SIG-M5 treated with dmso at 0.1 percent for 504 hours (cell line): ENCODE measurements around the gene ZNF530.

Source experiments
- DNase-seq: peaks from one replicate; lab custom pipeline; 2025; ENCODE audit not compliant: unreplicated experiment; lab: John Stamatoyannopoulos, UW

Gene ZNF530

DNA sequence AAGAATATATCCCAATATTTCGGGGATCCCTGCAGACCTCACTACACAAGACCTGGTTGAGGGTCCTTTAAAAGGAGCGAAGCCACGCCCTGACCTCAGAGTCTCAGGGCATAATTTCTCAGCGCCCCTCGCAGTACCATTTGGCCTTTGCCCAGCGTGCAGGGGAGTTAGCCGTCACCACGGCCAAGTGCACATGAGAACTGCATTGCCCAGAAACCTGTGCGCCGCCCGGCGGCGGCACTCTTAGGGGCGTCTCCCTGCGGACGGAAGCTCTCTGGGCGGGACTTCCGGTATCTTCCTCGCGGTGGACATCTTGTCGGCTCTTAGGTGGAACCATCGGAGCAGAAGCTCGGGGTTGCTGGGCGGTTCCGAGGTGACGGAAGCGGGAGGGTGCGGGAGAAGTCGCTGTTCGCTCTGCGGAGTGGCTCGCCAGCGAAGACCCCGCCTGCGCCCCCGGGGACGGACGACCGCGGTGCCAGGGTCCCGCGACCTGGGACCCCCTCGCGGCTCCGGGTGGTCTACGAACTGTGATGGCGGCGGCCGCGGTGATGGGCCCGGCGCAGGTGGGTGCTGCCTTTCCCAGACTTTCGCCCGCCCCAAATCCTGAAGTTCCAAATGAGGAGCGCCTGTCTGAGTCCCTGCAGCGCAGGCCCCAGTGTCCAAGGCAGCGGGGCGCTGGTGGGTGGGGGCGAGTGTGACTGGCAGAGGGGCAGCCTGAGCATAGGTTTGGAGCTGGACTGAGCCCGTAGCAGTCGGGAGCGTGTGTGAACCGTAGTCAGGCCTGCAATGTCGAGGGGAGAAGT is 14.5 kb downstream of the ZNF530 start, which contains the start of gene ZNF134:
ZNF134 (plus strand) TSS at position 302 of the 803 bp plus-strand sequence. CDS start 5,227 bp downstream, outside the sequence.
- DNase-seq: peak; percentile 82

DNA sequence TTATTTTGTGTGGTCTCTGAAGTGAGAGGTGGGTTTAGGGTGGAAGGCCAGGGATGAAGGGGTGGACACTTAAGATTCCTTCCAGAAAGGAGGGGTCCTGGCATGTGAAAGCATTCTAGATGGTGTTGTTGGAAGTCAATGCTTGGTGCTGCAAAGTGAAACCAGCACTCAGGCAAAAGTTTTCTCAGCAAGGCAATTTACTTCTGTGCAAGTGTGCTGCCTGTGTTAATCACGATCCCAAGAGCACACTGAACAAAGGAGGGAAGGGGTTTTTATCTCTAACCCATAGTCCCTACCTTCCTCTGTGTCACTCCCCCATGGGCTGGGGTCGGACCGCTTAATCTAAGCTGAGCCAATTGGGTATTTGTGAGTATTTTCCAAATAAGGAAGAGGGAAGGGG is 15.7 kb downstream of the ZNF530 start:
- no peak for DNase-seq

DNA sequence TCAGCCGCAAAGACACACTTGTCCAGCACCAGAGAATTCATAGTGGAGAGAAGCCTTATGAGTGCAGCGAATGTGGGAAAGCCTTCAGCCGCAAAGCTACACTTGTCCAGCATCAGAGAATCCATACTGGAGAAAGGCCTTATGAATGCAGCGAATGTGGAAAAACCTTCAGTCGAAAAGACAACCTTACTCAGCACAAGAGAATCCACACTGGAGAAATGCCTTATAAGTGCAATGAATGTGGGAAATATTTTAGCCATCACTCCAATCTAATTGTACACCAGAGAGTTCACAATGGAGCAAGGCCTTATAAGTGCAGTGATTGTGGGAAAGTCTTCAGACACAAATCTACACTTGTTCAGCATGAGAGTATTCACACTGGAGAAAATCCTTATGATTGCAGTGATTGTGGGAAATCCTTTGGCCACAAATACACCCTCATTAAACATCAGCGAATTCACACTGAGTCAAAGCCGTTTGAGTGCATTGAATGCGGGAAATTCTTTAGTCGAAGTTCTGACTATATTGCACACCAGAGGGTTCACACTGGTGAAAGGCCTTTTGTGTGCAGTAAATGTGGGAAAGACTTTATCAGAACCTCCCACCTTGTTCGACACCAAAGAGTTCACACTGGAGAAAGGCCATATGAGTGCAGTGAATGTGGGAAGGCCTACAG is 21.1 kb downstream of the ZNF530 start:
- DNase-seq: no peak

DNA sequence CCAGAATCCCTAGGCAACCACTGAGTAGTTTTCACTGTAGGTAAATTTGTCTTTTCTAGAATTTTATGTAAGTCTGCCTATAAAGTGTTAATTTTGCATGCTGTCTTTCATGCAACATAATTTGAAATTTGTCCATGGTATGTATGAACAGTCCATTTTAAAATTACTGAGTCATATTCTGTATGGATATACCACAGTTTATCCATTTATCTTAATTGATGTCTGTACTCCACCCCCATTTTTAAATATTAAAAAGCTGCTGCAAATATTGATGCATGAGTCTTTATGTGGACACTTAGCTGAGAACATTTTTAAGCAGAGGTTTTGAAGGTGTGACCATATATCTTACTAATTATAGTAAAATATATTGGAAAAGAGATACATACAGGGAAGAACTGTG is 23.4 kb downstream of the ZNF530 start:
- DNase-seq: no peak

DNA sequence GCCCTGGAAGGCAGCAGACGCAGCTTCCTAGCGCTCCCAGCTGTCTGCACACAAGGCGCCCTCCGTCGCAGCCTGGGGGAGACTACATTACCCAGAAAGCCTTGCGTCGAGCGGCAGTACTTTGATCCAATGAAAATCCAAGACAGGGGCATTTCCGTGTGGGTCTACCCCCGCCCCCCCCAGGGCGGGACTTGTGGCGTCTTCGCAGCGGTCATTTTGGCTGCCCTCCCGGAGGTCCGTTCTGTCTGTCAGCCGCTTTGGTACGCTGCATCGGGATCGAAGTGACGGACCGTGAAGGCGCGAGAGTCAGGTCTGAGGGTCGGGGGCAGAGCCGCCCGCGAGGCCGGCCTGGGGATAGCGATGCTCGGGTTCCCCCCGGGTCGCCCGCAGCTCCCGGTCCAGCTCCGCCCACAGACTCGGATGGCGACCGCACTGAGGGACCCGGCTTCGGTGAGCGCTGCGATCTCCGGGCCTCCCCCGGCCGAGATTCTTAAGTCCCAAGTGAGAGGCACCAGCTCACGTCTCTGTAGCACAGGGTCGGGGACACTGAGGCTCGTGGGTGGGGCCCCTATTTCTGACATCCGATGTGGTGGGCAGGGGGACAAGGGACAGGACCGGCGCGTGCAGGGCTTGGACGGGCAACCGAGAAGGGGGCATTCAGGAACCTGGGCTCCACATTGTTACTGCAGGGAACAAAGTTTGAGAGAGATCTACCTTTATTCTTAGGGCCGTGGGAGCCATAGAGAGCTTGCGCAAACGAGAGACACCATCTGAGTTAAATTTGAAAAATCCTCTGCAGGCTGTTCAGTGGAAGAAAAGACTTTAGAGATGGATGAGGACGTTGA is 33.5 kb downstream of the ZNF530 start, which contains the start of gene ZNF211:
ZNF211 (plus strand) TSS at position 182 of the 845 bp plus-strand sequence; CDS start at position 361, 179 bp downstream.
- DNase-seq: peak; percentile 91

DNA sequence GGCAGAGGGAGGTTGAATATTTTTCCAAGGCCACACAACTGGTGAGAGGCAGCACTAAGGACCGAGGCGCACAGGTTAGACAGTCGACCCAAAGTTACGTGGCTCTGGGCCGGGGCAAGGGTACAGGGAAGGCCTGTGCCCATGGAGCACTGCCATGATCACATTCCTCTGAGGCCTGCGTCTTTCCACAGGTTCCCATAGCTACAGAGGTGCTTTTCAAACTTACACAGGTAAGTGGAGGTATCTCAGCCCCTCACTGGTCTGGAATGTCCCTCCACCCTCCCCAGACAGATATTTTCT is 34.1 kb downstream of the ZNF530 start:
- no peak for DNase-seq

DNA sequence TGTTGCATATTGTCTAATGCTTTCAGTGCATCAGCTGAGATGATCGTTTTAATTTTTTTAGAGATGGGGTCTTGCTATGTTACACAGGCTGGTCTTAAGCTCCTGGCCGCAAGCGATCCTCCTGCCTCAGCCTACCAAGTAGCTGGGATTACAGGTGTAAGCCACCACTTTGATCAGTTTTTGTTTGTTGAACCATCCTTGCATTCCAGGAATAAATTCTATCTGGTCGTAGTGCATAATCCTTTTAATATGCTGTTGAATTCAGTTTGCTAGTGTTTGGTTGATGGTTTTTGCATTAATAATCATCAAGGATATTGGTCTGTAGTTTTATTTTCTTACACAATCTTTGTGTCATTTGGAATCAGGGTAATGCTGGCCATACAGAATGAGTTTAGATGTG is 37.7 kb downstream of the ZNF530 start:
- DNase-seq: no peak

DNA sequence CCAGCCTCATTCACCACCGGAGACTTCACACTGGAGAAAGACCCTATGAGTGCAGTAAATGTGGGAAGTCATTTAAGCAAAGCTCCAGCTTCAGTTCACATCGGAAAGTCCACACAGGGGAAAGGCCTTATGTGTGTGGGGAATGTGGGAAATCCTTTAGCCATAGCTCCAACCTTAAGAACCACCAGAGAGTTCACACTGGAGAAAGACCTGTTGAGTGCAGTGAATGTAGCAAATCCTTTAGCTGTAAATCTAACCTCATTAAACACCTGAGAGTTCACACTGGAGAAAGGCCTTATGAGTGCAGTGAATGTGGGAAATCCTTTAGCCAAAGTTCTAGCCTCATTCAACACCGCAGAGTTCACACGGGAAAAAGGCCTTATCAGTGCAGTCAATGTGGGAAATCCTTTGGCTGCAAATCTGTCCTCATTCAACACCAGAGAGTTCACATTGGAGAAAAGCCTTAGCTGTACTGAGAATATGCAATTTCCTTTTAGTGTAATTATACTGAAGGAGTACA is 42.1 kb downstream of the ZNF530 start:
- DNase-seq: no peak

DNA sequence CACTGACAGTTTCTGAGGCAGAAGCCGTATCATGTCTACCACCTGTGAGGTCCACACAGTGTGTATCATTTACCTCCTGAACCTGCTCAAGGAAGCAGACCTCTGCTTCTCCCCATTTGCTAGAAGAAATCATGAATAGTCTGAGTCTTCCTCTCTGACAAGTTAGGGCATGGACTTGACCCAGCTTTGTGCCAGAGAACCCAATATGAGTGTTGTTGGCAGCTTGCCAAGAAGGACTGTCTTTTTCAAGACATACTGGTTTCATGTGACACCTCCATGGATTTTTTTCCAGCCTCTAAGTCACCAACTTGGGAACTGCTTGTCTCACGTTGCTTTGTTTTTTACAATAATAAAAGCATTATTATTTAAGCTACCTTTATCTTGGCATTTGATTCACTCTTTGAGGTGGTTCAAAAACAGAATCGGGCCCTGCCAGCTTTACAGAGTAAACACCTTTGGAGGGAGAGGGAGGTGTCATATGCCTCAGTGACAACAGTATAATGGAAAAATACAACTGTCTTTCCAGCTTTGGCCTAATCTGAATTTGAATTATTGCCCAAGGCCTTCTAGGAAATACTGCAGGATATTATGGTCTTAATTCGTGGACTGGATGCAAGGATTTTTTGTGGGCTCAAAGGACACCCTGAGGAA is 42.8 kb downstream of the ZNF530 start:
- DNase-seq: no peak

DNA sequence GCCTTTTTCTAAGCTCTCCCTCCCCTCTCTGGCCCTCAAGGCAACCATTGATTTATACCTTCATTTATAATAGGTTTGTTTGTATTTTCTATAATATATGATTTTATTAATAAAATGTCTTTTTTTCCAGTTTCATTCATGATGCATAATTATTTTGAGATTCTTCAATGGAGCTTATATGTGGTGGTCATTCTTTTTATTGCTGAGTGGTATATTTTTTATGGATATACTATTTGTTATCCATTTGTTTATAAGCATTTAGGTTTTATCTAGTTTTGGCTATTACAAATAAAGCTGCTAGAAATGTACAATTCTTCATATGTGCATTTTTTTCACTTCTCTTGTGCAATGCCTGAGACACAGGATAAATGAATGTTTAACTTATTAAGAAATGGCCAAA is 44.0 kb downstream of the ZNF530 start:
- no peak for DNase-seq

DNA sequence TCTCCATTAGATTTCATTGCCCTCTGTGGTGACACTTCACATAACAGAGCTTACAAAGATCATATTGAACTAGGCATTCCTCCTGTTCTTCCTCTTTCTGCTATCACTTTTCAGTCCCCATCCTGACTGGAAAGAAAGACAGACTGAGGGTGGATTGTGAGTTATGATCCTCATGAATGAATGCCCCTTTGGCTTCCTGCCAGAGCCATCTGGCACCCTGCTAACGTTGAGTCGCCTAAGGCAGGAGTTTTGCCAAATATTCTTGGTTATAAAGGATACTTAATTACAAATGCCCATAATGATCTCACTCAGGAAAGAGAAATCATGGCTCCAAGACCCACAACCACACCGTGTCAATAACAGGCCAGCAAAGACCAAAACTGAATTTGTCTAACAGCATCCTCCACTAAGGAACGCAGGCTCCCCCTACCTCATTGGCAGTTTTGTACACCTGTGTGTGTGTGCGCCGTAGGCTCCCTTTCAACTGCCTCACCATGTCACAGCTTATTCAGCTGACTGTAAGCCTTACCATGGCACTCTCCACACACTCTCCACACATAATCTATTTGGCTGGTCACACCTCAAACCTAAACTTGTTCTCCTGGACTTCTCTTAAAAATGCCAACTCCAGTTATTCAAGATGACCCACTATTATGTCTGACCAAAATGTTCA is 48.8 kb downstream of the ZNF530 start:
- no peak for DNase-seq

DNA sequence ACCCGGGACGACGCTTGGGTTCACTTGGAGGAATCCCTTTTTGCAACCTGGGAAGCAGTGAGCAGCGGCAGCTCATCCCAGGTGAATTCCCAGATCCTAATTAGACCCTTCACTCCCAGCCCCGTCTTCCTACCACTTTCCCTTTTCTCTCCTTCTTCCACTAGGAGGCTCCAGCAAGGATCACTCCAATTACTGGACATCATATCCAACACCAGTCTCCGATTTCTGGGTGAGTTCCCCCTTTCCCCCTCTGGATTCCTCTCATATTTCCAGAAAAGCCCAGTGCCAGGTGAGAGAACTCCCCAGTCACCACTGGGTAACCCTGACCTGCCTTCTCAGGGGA is 51.9 kb downstream of the ZNF530 start:
- no peak for DNase-seq

DNA sequence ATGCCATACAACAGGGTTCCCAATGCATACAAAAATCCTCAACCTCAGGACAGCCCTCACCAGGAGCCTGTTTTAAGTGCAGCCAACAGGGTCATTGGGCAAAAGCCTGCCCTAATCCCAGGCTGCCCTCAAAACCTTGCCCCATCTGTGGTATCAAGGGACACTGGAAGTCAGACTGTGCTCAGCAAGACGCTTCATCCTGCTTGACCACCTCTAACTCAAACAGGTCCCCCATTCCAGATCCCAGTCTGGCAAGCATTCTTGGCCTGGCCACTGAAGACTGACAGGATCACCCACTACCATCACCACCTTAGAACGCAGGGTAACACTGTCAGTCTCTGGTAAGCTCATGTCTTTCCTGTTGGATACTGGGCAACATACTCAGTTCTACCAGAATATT is 54.0 kb downstream of the ZNF530 start:
- DNase-seq: no peak

DNA sequence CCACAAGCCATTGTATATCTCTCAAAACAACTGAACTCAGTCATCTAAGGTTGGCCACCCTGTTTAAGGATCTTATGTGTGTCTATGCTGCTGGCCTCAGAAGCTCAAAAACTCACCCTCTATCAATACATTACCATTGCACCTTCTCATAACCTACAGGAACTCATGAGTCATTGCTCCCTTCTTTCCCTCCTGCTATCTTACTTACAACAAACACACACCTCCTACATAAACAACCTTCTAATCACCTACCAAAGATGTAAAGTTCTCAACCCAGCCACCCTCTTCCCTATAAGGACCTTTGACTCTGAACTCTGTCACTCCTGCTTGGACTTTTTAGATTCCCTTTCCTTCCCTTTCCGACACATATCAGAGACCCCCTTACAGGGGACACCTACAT is 55.8 kb downstream of the ZNF530 start:
- DNase-seq: no peak

DNA sequence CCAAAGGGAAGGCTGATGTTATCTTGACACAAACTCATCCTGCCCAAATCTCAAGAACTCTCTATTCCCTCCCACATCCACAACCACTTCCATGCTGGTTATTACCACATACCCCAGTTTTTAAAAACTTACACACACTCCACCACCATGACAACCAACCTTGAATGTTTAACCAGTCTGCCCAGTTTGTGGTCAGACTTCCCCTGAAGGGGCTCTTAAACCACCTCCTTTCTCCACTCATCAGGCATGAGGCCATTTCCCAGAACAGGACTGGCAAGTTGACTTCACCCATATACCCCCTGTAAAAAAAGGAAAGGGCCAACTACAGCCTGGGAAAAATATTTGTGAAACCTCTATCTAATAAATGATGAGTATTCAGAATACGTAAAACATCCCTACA is 56.7 kb downstream of the ZNF530 start:
- no peak for DNase-seq
